HG03342 (cell line): ENCODE measurements around the gene MTHFR.

Source experiments
- ATAC-seq: cut with Tn5 transposase; IDR thresholded peaks from one replicate; pipeline ENCODE4 v1.9.1; 2021; ENCODE audit warnings: mild to moderate bottlenecking, moderate library complexity; ENCODE audit not compliant: unreplicated experiment

The MTHFR gene

GRCh38 chr1:11799099-11799498 lies 6.7 kb downstream of the MTHFR start:
- no peak for ATAC-seq

GRCh38 chr1:11797525-11798216 lies 8.1 kb downstream of the MTHFR start:
- no peak for ATAC-seq

- ATAC-seq = no peak
Measured at GRCh38 chr1:11796036-11796828, 9.5 kb downstream of the MTHFR start.

- no peak for ATAC-seq
Measured at GRCh38 chr1:11795238-11795890, 10.4 kb downstream of the MTHFR start.

- no peak for ATAC-seq
Measured at GRCh38 chr1:11794446-11795237, 11.1 kb downstream of the MTHFR start.

- no peak for ATAC-seq
Measured at GRCh38 chr1:11793819-11794218, 11.9 kb downstream of the MTHFR start.

GRCh38 chr1:11792106-11792505 lies 13.7 kb downstream of the MTHFR start:
- ATAC-seq = no peak

GRCh38 chr1:11790880-11791715 lies 14.7 kb downstream of the MTHFR start:
- no peak for ATAC-seq

GRCh38 chr1:11790101-11790879 lies 15.5 kb downstream of the MTHFR start:
- no peak for ATAC-seq

- no peak for ATAC-seq
Measured at GRCh38 chr1:11789126-11790067, 16.4 kb downstream of the MTHFR start.

- ATAC-seq = no peak
Measured at GRCh38 chr1:11788549-11789053, 17.2 kb downstream of the MTHFR start.

GRCh38 chr1:11787804-11788436 lies 17.8 kb downstream of the MTHFR start:
- no peak for ATAC-seq

GRCh38 chr1:11787251-11787803 lies 18.4 kb downstream of the MTHFR start:
- ATAC-seq = no peak

GRCh38 chr1:11786168-11786567 lies 19.6 kb downstream of the MTHFR start:
- ATAC-seq = no peak

- no peak for ATAC-seq
Measured at GRCh38 chr1:11784993-11785769, 20.6 kb downstream of the MTHFR start.

GRCh38 chr1:11784256-11784992 lies 21.3 kb downstream of the MTHFR start:
- ATAC-seq = no peak
